SKM-1 (cell line): ENCODE data around the gene TMEM163.

Experiments used
- DNase-seq: peaks from one replicate; lab custom pipeline; 2025; ENCODE audit not compliant: unreplicated experiment; lab: John Stamatoyannopoulos, UW

Gene TMEM163

GRCh38 chr2:134443814-134444480 lies 274.9 kb downstream of the TMEM163 start:
- DNase-seq: no peak

- DNase-seq: no peak
Observed at GRCh38 chr2:134441153-134441863, 277.5 kb downstream of the TMEM163 start.

- no peak for DNase-seq
Observed at GRCh38 chr2:134440336-134440909, 278.4 kb downstream of the TMEM163 start.

- DNase-seq: no peak
Observed at GRCh38 chr2:134438371-134438770, 280.4 kb downstream of the TMEM163 start.

GRCh38 chr2:134436706-134437105 lies 282.1 kb downstream of the TMEM163 start:
- no peak for DNase-seq

- no peak for DNase-seq
Observed at GRCh38 chr2:134435936-134436335, 282.9 kb downstream of the TMEM163 start.

- no peak for DNase-seq
Observed at GRCh38 chr2:134435505-134435904, 283.3 kb downstream of the TMEM163 start.

GRCh38 chr2:134433979-134434378 lies 284.8 kb downstream of the TMEM163 start:
- no peak for DNase-seq

- no peak for DNase-seq
Observed at GRCh38 chr2:134433469-134433868, 285.3 kb downstream of the TMEM163 start.

- DNase-seq: no peak
Observed at GRCh38 chr2:134432435-134432883, 286.3 kb downstream of the TMEM163 start.

GRCh38 chr2:134431838-134432434 lies 286.9 kb downstream of the TMEM163 start:
- DNase-seq: no peak

- DNase-seq: no peak
Observed at GRCh38 chr2:134429886-134430285, 288.9 kb downstream of the TMEM163 start.

GRCh38 chr2:134426721-134427120 lies 292.1 kb downstream of the TMEM163 start:
- DNase-seq: no peak

- no peak for DNase-seq
Observed at GRCh38 chr2:134425724-134426496, 292.9 kb downstream of the TMEM163 start.

GRCh38 chr2:134421556-134422328 lies 297.1 kb downstream of the TMEM163 start:
- DNase-seq: no peak

- no peak for DNase-seq
Observed at GRCh38 chr2:134420920-134421319, 297.9 kb downstream of the TMEM163 start.

- DNase-seq: no peak
Observed at GRCh38 chr2:134420259-134420658, 298.5 kb downstream of the TMEM163 start.

GRCh38 chr2:134417968-134418582 lies 300.7 kb downstream of the TMEM163 start:
- DNase-seq: no peak

- DNase-seq: no peak
Observed at GRCh38 chr2:134416637-134417036, 302.2 kb downstream of the TMEM163 start.

- no peak for DNase-seq
Observed at GRCh38 chr2:134416018-134416417, 302.8 kb downstream of the TMEM163 start.
